EL (cell line): ENCODE measurements around the gene CAMK1G.

Experiments
- DNase-seq: peaks from one replicate; pipeline ENCODE4 v3.0.0-alpha.2; 2016

CAMK1G gene

GRCh38 chr1:209601809-209602657, 18.5 kb downstream of the CAMK1G start:
- DNase-seq, result peak; percentile 49

- DNase-seq, result no peak
Measured at GRCh38 chr1:209603877-209604276, 20.4 kb downstream of the CAMK1G start.

- DNase-seq, result peak; percentile 79
Measured at GRCh38 chr1:209607102-209607794, 23.7 kb downstream of the CAMK1G start.

- DNase-seq, result no peak
Measured at GRCh38 chr1:209607795-209608178, 24.3 kb downstream of the CAMK1G start.

- DNase-seq, result no peak
Measured at GRCh38 chr1:209609041-209609790, 25.7 kb downstream of the CAMK1G start.

GRCh38 chr1:209609791-209610630, 26.5 kb downstream of the CAMK1G start:
- no peak for DNase-seq

- DNase-seq, result no peak
Measured at GRCh38 chr1:209610631-209610905, 27.1 kb downstream of the CAMK1G start.

GRCh38 chr1:209611771-209612570, 28.5 kb downstream of the CAMK1G start:
- no peak for DNase-seq

- DNase-seq, result no peak
Measured at GRCh38 chr1:209612646-209613399, 29.3 kb downstream of the CAMK1G start.

GRCh38 chr1:209613400-209614150, 30.1 kb downstream of the CAMK1G start:
- no peak for DNase-seq

GRCh38 chr1:209614151-209614420, 30.6 kb downstream of the CAMK1G start:
- no peak for DNase-seq

GRCh38 chr1:209614906-209615305, 31.4 kb downstream of the CAMK1G start:
- no peak for DNase-seq

- DNase-seq, result no peak
Measured at GRCh38 chr1:209616366-209617046, 33.0 kb downstream of the CAMK1G start.

GRCh38 chr1:209617047-209617673, 33.6 kb downstream of the CAMK1G start:
- no peak for DNase-seq

GRCh38 chr1:209617755-209618154, 34.2 kb downstream of the CAMK1G start:
- no peak for DNase-seq

GRCh38 chr1:209618291-209618690, 34.8 kb downstream of the CAMK1G start:
- no peak for DNase-seq

GRCh38 chr1:209618756-209619420, 35.4 kb downstream of the CAMK1G start:
- peak; percentile 14 for DNase-seq

GRCh38 chr1:209619696-209620486, 36.4 kb downstream of the CAMK1G start:
- DNase-seq, result no peak
